ENCODE measurements around the gene LGALS9. TPM values are rescaled to one million over a fixed set of nuclear protein-coding genes. Genes with fewer than 3 reads are reported as not detected.
A peak's percentile ranks its signal among the peaks of the same experiment; 100 is the strongest.

Gene LGALS9
- total and polyA plus RNA-seq, 12 donors, result 7.5 to 79.1 (median 17.5) TPM

DNA sequence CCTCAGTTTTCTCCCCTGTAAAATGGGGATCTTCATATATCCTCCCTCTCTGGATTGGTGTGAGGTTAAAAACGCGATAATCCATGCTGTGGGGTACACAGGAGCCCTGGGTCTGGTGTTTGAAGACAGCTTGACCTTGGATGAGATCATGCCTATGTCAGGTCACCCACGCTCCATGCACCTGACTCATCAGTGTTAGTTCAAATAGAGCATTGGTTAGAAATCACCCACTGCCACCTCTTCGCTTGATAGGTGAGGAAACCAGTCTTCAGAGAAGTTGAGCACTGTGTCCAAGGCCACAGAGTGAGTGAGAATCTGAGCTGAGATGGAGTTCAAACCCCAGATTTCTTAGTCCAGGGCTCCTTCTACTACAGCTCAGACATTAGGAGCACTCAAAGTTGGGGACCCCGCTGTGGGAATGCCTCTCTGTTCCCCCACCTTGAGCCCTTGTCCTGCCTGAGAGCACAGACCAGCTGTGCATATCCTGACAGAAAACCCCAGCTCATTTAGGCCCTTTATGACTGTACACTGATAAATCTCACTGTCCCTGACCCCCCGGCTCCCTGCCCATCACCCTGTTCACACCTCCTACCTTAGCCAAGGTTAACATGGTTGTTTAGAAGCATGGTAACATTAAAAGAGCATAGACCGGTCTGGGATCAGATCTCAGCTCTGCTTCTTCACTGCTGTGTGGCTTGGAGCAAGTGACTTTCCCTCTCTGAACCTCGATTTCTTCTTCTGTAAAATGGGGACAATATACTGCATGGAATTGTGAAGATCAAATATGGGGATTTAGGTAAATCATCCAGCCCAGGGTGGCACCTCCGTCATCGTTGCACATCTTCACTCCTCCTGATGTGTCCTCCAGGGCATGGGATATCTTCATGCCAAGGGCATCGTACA is 22.4 kb upstream of the LGALS9 start:
- TF ChIP-seq, protein P1, sequence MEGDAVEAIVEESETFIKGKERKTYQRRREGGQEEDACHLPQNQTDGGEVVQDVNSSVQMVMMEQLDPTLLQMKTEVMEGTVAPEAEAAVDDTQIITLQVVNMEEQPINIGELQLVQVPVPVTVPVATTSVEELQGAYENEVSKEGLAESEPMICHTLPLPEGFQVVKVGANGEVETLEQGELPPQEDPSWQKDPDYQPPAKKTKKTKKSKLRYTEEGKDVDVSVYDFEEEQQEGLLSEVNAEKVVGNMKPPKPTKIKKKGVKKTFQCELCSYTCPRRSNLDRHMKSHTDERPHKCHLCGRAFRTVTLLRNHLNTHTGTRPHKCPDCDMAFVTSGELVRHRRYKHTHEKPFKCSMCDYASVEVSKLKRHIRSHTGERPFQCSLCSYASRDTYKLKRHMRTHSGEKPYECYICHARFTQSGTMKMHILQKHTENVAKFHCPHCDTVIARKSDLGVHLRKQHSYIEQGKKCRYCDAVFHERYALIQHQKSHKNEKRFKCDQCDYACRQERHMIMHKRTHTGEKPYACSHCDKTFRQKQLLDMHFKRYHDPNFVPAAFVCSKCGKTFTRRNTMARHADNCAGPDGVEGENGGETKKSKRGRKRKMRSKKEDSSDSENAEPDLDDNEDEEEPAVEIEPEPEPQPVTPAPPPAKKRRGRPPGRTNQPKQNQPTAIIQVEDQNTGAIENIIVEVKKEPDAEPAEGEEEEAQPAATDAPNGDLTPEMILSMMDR (IDR thresholded peaks at IDR 0.05), result no peak
- ATAC-seq, result no peak
- Histone ChIP-seq H3K4me3 (no peak overlapping the region), H3K36me3 (peaks cover 0 to 100% (median 28%) of the 10 kb centered on the region in 9 donors), H3K9me3 (no peaks in the 10 kb centered on the region), H3K27me3 (no peaks in the 10 kb centered on the region), H3K27ac (no peak overlapping the region), H3K4me1 (peaks cover 0 to 8% (median 0%) of the 10 kb centered on the region in 9 donors)
- intact Hi-C loops (cut with DNase I), result loop anchor here in 6 of 10 donors (1.0 to 10.0 kb wide), 5 partner anchors 39 to 276 kb away; no protein-coding TSS in a partner anchor
- WGBS, 2 donors, result 96 to 97% methylated on average over 11 of the region's 11 CpGs
- no peak for DNase-seq

DNA sequence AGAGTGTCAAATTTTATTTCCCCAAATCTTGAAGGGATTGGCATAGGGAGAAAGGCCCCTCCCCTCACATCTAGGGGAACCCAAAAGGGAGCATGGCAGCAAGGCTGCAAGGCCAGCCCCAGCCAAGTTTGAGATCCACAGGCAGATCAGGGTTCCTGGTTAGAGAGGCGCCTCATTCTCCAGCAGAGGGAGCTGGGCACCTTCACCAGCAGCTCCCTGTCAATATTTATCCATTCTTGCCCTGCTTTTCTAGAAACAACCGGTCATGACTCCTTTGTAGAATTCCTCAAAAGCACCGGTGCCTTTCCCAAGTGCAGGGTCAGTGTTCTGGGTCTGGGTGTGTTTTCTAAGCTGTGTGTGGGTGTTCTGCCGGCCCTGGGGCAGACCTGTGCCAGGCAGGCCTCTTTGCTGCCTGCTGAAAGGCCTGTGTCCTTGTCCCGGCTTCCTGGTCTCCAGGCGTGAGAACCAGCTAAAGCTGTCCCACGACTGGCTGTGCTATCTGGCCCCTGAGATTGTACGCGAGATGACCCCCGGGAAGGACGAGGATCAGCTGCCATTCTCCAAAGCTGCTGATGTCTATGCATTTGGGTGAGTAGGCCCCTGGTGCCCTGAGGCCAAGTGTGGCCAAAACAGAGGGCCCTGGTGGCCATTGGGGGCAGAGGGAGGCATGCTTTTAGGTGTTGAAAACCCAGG is 21.2 kb upstream of the LGALS9 start:
- 79 to 84% methylated on average over 11 of the region's 11 CpGs for WGBS, 2 donors
- Histone ChIP-seq H3K4me3 (no peak overlapping the region), H3K4me1 (peaks cover 0 to 7% (median 0%) of the 10 kb centered on the region in 9 donors), H3K9me3 (no peaks in the 10 kb centered on the region), H3K36me3 (peaks cover 0 to 100% (median 23%) of the 10 kb centered on the region in 9 donors), H3K27me3 (no peaks in the 10 kb centered on the region), H3K27ac (no peak overlapping the region)
- TF ChIP-seq, protein P1 (IDR thresholded peaks at IDR 0.05), result peak; percentile 37 to 74 (median 63)
- ATAC-seq (peak; percentile 31 to 79 (median 72)), DNase-seq (no peak)
- intact Hi-C loops (cut with DNase I), result loop anchor here in 7 of 10 donors (1.0 to 10.0 kb wide), 6 partner anchors 38 to 275 kb away; no protein-coding TSS in a partner anchor

DNA sequence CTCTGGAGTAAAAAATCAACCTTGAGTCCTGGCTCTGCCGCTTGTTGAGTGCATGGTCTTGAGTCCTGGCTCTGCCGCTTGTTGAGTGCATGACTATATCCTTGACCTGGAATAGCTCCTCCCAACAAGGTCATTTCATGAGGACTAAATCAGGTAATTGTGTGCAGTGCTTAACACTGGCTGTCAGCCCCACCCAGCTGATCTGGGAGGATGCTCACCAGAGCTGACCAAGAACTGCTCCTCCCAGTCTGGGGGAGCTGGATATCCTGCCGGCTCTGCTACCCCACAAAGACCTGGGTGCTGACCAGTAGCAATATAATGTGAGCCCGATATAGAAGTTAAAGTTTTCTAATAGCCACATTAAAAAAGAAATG is 20.7 kb upstream of the LGALS9 start:
- TF ChIP-seq, protein P1 (IDR thresholded peaks at IDR 0.05), result no peak
- DNase-seq, result no peak
- Histone ChIP-seq H3K27me3 (no peaks in the 10 kb centered on the region), H3K9me3 (no peaks in the 10 kb centered on the region), H3K36me3 (peaks cover 0 to 100% (median 18%) of the 10 kb centered on the region in 9 donors), H3K4me1 (peaks cover 0 to 7% (median 0%) of the 10 kb centered on the region in 9 donors), H3K27ac (no peak overlapping the region), H3K4me3 (no peak overlapping the region)
- 84 to 86% methylated on average over 4 of the region's 4 CpGs for WGBS, 2 donors
- intact Hi-C loops (cut with DNase I), result loop anchor here in 1 of 10 donors (2.0 kb wide), 1 partner anchor 41 kb away; no protein-coding TSS in a partner anchor
- peak in 2 of 8 donors; percentile 19 to 33 for ATAC-seq

DNA sequence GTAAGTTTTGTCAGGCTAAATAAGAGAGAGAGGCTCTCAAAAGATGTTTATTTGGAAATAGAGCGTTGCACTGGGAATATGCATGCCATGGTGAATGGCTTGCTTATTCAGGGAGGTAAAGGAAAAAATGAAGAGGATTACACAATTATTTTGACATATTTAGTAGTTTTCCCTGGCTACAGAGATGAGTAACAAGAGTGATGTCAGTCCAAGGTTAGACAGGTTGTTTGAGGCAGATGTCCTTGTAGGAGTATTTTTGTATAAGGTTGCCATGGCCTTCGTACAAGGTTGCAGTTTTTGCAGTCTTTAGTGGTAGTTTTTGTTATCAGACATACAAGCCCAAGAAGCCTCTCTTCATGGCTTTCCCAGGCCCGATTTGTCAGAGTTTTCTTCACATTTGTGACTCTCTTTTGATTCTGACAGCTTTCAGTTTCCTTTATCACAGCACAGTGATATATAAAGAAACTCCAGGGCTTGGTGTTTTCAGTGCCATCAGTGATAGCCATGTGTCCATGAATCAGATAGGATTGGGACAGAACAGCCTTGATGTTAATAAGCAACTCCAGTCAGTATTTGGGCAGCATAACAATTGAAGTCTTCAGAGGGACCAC is 18.7 kb upstream of the LGALS9 start:
- peak overlapping the region in 1 of 10 donors; percentile 61 for H3K27ac ChIP-seq
- intact Hi-C loops (cut with DNase I), result no loop called here
- ATAC-seq (no peak), DNase-seq (no peak)
- H3K27me3 ChIP-seq, result no peaks in the 10 kb centered on the region
- TF ChIP-seq, protein P1 (IDR thresholded peaks at IDR 0.05), result no peak
- no peak overlapping the region for H3K4me3 ChIP-seq
- H3K9me3 ChIP-seq, result no peaks in the 10 kb centered on the region
- H3K4me1 ChIP-seq, result peaks cover 0 to 7% (median 0%) of the 10 kb centered on the region in 9 donors
- 85 to 92% methylated on average over 3 of the region's 3 CpGs for WGBS, 2 donors
- peaks cover 0 to 100% (median 8%) of the 10 kb centered on the region in 9 donors for H3K36me3 ChIP-seq

All from heart right ventricle (tissue), 16 donors.